Testis (tissue), 2 donors: ENCODE measurements around the gene BBX.

Experiments used
- POLR2A ChIP-seq: fragments of 450-650 bp; IDR thresholded peaks from one replicate; pipeline ENCODE4 v1.6.1; 2017; ENCODE audit warnings: antibody characterized with exemption, mild to moderate bottlenecking, moderate library complexity
- TF ChIP-seq, protein P1 (sequence below), 3 experiments: fragments of 450-650 bp in 2 of 3; fragments of 200-600 bp in 1 of 3; sonication (generic) in 1 of 3; IDR thresholded peaks; one replicate each; pipeline ENCODE4 v1.5.1; 2016 to 2019; ENCODE audit warnings: antibody characterized with exemption in 3 of 3, mild to moderate bottlenecking in 2 of 3, moderate library complexity in 1 of 3

DNA sequence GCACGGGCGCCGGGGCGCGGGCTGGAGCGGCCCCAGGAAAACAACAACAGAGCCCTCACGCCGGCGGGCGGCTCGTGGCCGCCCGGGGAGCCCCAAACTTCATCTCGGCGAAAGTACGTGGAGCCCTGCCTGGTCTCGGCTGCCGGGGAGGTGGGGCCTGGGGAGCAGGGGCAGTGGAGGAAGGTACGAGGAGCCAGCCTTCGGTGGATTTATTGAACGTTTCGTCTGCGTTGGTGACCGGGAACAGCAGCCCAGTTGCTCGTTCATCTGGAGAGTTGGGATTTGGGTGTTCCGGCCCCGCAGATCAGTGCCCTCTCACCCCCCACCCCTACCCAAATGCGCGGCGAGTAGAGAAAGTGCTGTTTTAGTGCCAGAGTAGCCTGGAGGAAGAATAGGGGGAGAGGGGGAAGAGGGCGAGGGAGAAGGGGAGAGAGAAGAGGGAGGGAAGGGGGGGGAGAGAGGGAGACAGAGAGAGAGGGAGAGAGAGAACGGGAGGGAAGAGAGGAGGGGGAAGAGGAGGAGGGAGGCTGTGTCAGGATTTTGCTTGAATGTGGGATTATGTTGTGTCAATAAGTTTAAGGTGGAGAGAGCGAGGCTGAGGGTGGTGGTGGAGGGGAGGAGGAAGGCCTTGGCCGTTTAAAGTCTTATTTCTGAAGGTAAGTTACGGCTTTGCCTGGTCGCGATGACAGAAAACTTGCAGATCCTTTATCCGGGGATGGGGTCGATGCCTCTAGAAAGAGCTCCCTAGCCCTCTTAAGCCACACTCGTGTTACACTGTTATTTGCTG, 970 bp downstream of the BBX start:
- no peak for TF ChIP-seq POLR2A
- TF ChIP-seq, protein P1, sequence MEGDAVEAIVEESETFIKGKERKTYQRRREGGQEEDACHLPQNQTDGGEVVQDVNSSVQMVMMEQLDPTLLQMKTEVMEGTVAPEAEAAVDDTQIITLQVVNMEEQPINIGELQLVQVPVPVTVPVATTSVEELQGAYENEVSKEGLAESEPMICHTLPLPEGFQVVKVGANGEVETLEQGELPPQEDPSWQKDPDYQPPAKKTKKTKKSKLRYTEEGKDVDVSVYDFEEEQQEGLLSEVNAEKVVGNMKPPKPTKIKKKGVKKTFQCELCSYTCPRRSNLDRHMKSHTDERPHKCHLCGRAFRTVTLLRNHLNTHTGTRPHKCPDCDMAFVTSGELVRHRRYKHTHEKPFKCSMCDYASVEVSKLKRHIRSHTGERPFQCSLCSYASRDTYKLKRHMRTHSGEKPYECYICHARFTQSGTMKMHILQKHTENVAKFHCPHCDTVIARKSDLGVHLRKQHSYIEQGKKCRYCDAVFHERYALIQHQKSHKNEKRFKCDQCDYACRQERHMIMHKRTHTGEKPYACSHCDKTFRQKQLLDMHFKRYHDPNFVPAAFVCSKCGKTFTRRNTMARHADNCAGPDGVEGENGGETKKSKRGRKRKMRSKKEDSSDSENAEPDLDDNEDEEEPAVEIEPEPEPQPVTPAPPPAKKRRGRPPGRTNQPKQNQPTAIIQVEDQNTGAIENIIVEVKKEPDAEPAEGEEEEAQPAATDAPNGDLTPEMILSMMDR (IDR thresholded peaks at IDR 0.05) = no peak
